Common myeloid progenitor, CD34-positive (primary cell): ENCODE results near the gene LCTL.

Experiments
- CTCF ChIA-PET: fragments of 350-600 bp; sonication (Branson Sonifier 250); formaldehyde crosslinking; loops from one replicate; lab custom pipeline; 2021; ENCODE audit warnings: antibody characterized with exemption; lab: Charles Lee
- POLR2A ChIA-PET: fragments of 350-600 bp; sonication (Branson Sonifier 250); formaldehyde crosslinking; loops from one replicate; lab custom pipeline; 2021; ENCODE audit warnings: antibody characterized with exemption; lab: Charles Lee
- DNase-seq, 3 donors: peaks; one replicate each; pipeline versions ENCODE4 v3.0.0 to v3.0.0-alpha.2; 2013
- H3K27ac ChIP-seq, 2 experiments: 1 replicate in 1 of 2; 2 replicates in 1 of 2; pipeline ENCODE4 v1.7.0; 2013; ENCODE audit warnings: inconsistent platforms in 2 of 2, low read length in 2 of 2, mild to moderate bottlenecking in 2 of 2, low read depth in 1 of 2, moderate library complexity in 1 of 2; ENCODE audit not compliant: severe bottlenecking in 2 of 2, insufficient read depth in 1 of 2, poor library complexity in 1 of 2
- H3K27me3 ChIP-seq, 5 experiments: replicated peaks in 2 of 5; 1 replicate in 3 of 5; 2 replicates in 2 of 5; pipeline versions ENCODE4 v1.6.1 to v1.7.0; 2013; ENCODE audit warnings: low read length in 4 of 5, mild to moderate bottlenecking in 2 of 5, moderate library complexity in 2 of 5, inconsistent platforms in 1 of 5; ENCODE audit not compliant: insufficient read depth in 5 of 5, control insufficient read depth in 4 of 5
- H3K36me3 ChIP-seq, 4 experiments: 1 replicate in 2 of 4; 2 replicates in 2 of 4; pipeline versions ENCODE4 v1.6.1 to v1.7.0; 2013; ENCODE audit warnings: low read length in 3 of 4, control low read depth in 1 of 4, mild to moderate bottlenecking in 1 of 4; ENCODE audit not compliant: control insufficient read depth in 4 of 4, insufficient read depth in 4 of 4
- H3K4me1 ChIP-seq, 4 experiments: 1 replicate in 3 of 4; 2 replicates in 1 of 4; pipeline versions ENCODE4 v1.6.1 to v1.7.1; 2013; ENCODE audit warnings: low read length in 3 of 4, mild to moderate bottlenecking in 3 of 4, control low read depth in 1 of 4, inconsistent platforms in 1 of 4, moderate library complexity in 1 of 4; ENCODE audit not compliant: control insufficient read depth in 4 of 4, insufficient read depth in 4 of 4; ENCODE audit errors: control extremely low read depth in 1 of 4
- H3K4me3 ChIP-seq, 7 experiments: 1 replicate in 4 of 7; 2 replicates in 3 of 7; pipeline versions ENCODE4 v1.5.1 to v1.7.0; 2013; ENCODE audit warnings: mild to moderate bottlenecking in 7 of 7, low read length in 6 of 7, moderate library complexity in 6 of 7, inconsistent platforms in 2 of 7, low read depth in 2 of 7, control low read depth in 1 of 7; ENCODE audit not compliant: insufficient read depth in 4 of 7, control insufficient read depth in 1 of 7; ENCODE audit errors: extremely low read depth in 1 of 7
- H3K9me3 ChIP-seq, 5 experiments: 1 replicate in 4 of 5; 2 replicates in 1 of 5; pipeline versions ENCODE4 v1.6.1 to v1.7.1; 2013; ENCODE audit warnings: low read length in 4 of 5, mild to moderate bottlenecking in 2 of 5, inconsistent platforms in 1 of 5, low read depth in 1 of 5, moderate library complexity in 1 of 5; ENCODE audit not compliant: control insufficient read depth in 4 of 5, insufficient read depth in 2 of 5; ENCODE audit errors: control extremely low read depth in 1 of 5
- WGBS: methylation state at CpG from one replicate; pipeline ENCODE4 v1.1.5; 2013; ENCODE audit not compliant: insufficient coverage; 5-methylcytosine and 5-hydroxymethylcytosine counted together

LCTL gene

DNA sequence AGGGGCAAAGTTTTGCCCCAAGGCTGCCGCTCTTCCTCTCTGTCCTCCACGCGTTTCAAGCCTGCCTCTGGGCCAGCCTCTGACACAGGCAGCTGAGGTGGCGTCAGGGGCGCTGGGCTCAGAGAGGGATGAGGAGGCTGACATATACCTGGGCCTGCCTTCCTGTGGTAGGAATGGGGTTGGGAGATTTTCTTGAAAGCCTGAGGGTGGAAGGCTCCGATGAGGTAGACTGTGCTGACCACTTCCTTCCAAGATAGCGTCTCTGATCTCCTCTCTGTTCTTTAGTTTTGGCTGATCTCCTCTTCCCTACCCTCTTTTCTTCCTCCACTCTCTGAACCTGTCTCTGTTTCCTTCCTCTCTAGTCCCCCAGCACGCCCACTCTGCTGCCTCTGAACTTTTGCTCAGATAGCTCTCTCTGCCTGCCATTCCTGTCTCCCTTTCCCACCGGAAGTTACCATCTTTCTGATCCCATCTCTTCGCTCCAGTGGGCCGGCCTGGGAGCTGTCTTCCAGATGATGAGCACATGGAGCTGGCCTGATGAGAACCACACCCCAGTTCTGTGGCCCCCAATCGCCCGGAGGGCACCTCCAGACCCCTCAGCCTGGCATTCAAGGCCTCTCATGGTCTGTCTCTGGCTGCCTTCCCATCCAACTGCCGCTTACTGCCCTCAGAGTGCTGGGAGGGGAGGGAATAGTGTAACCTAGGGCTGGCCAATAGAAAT lies 32.5 kb upstream of the LCTL start:
- POLR2A ChIA-PET: no interaction called here
- 77% methylated on average over 7 of the region's 14 CpGs for WGBS
- no peaks in the 10 kb centered on the region for H3K36me3 ChIP-seq

GRCh38 chr15:66595931-66596545 lies 30.2 kb upstream of the LCTL start:
- WGBS: 97% methylated on average over 8 of the region's 8 CpGs
- ChIA-PET POLR2A (no interaction called here), CTCF (no interaction called here)
- peaks cover 0 to 9% (median 0%) of the 10 kb centered on the region in 4 experiments for H3K4me1 ChIP-seq
- no peak overlapping the region for H3K27ac ChIP-seq
- H3K4me3 ChIP-seq: no peak overlapping the region
- H3K36me3 ChIP-seq: no peaks in the 10 kb centered on the region
- no peak for DNase-seq
- no peaks in the 10 kb centered on the region for H3K9me3 ChIP-seq
- H3K27me3 ChIP-seq: no peaks in the 10 kb centered on the region

More for the DNA sequence above, 32.5 kb upstream of the LCTL start:
- Histone ChIP-seq H3K9me3 (no peaks in the 10 kb centered on the region), H3K27ac (no peak overlapping the region), H3K4me1 (peaks cover 0 to 5% (median 0%) of the 10 kb centered on the region in 4 experiments), H3K4me3 (no peak overlapping the region), H3K27me3 (no peaks in the 10 kb centered on the region)
- no peak for DNase-seq
- CTCF ChIA-PET: interaction anchor here (0.9 to 1.5 kb wide), 3 partner anchors 18 to 249 kb away, joined by 3 to 4 read pairs (median 3); no protein-coding TSS in a partner anchor

DNA sequence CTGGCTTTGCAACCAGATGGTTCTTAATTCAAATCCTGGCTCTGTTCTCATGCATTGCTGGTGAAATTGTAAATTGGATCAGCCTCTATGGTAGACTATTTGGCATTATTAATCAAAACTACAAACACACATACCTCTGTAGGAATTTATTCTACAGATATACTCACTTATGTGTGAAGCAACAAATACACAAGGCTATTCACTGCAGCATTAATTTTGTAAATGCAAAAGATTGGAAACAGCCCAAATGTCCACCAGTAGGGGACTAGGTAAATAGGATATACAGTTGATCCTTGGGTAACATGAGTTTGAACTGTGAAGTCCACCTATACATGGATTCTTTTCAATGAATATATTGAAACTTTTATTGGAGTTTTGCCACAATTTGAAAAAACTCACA lies 29.5 kb upstream of the LCTL start:
- Histone ChIP-seq H3K36me3 (no peaks in the 10 kb centered on the region), H3K27me3 (no peaks in the 10 kb centered on the region), H3K4me1 (peaks cover 0 to 9% (median 0%) of the 10 kb centered on the region in 4 experiments), H3K4me3 (no peak overlapping the region), H3K9me3 (no peaks in the 10 kb centered on the region), H3K27ac (no peak overlapping the region)
- no peak for DNase-seq
- POLR2A ChIA-PET: no interaction called here
- CTCF ChIA-PET: no interaction called here

GRCh38 chr15:66594836-66595235 lies 29.0 kb upstream of the LCTL start:
- ChIA-PET CTCF (no interaction called here), POLR2A (no interaction called here)
- DNase-seq: no peak
- Histone ChIP-seq H3K9me3 (no peaks in the 10 kb centered on the region), H3K27me3 (no peaks in the 10 kb centered on the region), H3K4me1 (peaks cover 0 to 9% (median 0%) of the 10 kb centered on the region in 4 experiments), H3K4me3 (no peak overlapping the region), H3K27ac (no peak overlapping the region), H3K36me3 (no peaks in the 10 kb centered on the region)
- WGBS: 93% methylated on average over 2 of the region's 5 CpGs

- WGBS: 88% methylated on average over 7 of the region's 10 CpGs
- H3K36me3 ChIP-seq: no peaks in the 10 kb centered on the region
- no peaks in the 10 kb centered on the region for H3K27me3 ChIP-seq
- ChIA-PET POLR2A (no interaction called here), CTCF (interaction anchor here (1.2 kb wide), 1 partner anchor 11 kb away, joined by 4 read pairs; no protein-coding TSS in a partner anchor)
- no peaks in the 10 kb centered on the region for H3K9me3 ChIP-seq
- no peak for DNase-seq
- H3K4me1 ChIP-seq: peaks cover 0 to 9% (median 0%) of the 10 kb centered on the region in 4 experiments
- H3K27ac ChIP-seq: no peak overlapping the region
- no peak overlapping the region for H3K4me3 ChIP-seq
Observed at GRCh38 chr15:66594344-66594743, 28.5 kb upstream of the LCTL start.

DNA sequence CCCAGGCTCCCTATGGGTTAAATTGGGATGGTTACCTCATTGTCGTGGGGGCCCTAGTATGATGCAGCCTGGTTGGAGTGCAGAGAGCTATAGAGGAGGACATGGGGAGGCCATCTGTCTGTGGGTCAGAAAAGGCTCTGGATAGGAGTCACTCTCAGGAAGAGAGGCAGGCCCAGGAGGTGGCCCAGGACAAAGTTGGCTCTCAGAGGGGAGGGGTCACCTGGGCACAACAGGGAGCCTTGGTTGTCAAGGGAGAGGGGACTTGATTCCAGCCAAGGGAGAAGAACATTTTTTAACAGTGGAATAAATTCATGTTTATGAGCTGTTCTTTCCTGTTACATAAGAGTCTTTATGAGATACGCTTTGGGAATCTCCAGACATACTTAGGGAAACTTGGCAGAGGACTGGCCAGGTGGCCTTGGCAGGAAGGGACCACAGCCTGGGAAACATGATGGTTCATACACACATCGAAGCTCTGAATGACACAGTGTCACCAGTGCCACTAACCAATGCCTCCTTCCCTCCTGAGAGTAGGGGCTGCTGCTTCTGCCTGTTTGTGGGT lies 27.5 kb upstream of the LCTL start:
- 100% methylated on average over 3 of the region's 3 CpGs for WGBS

More for the DNA sequence above, 27.5 kb upstream of the LCTL start:
- Histone ChIP-seq H3K4me3 (no peak overlapping the region), H3K4me1 (peaks cover 0 to 6% (median 0%) of the 10 kb centered on the region in 4 experiments), H3K9me3 (no peaks in the 10 kb centered on the region), H3K36me3 (no peaks in the 10 kb centered on the region), H3K27me3 (no peaks in the 10 kb centered on the region), H3K27ac (no peak overlapping the region)
- no peak for DNase-seq
- ChIA-PET CTCF (interaction anchor here (1.2 to 1.4 kb wide), 2 partner anchors 12 to 189 kb away, joined by 4 read pairs; no protein-coding TSS in a partner anchor), POLR2A (no interaction called here)
